GM18861 (cell line): ENCODE data around the gene GIMAP2.
"Not testable (repeated sequence)": the region's sequence is repeated elsewhere in the genome, so short reads cannot be mapped to it uniquely, and the experiment has no call there.

Experiments used
- ATAC-seq: cut with Tn5 transposase; IDR thresholded peaks from one replicate; pipeline ENCODE4 v1.9.1; 2021; ENCODE audit not compliant: unreplicated experiment

Gene GIMAP2

GRCh38 chr7:150685219-150686029, at the start of gene GIMAP2:
GIMAP2 (plus strand) TSS chr7:150685706; CDS start chr7:150687060, 1,354 bp downstream.
- ATAC-seq, result peak; percentile 97

GRCh38 chr7:150641854-150642253, 43.7 kb upstream of the GIMAP2 start:
- no peak for ATAC-seq

- no peak for ATAC-seq
These were observed 42.6 kb upstream of the GIMAP2 start for GRCh38 chr7:150642926-150643325.

GRCh38 chr7:150645259-150646020, 40.1 kb upstream of the GIMAP2 start:
- no peak for ATAC-seq

GRCh38 chr7:150648353-150649079, 37.0 kb upstream of the GIMAP2 start:
- ATAC-seq, result no peak

- no peak for ATAC-seq
These were observed 36.5 kb upstream of the GIMAP2 start for GRCh38 chr7:150649080-150649385.

- ATAC-seq, result no peak
These were observed 30.8 kb upstream of the GIMAP2 start for GRCh38 chr7:150654692-150655091.

DNA sequence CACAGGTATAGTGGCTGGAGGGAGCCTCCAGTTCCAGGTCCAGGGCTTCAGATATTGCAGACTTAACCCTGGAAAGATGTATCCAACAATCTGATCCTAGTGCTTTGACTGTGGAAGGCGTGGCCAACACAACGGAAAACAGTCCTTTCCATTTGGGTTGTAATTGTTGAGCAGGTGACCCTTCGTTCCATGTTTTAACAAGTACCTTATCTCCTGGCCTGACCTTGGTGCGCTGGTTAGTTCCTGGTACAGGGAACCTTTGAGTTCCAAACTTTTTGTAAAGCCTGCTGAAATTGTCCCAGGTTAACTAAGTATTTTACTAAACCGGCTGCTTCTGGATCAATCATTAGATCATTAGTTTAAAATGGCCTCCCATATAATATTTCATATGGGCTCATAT, 29.5 kb upstream of the GIMAP2 start:
- no peak for ATAC-seq

DNA sequence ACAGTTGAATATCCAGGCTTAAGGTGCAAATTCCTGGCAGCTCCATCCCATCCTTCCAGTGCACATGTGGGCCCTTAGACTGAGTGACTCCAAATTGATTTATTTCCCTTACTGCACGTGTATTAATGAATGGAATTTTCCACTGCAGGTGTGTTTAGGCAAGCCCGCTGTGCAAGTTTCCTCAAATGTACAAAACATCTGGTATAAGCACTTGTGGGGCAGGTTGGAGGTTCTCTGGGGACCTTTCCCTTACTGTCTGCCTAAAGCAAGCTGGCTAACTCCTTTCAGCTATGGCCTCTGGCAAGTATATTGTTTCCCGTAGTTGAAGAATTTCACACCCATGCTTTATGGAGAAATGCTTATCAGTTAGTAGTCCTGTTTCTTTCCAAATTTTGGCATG, 28.0 kb upstream of the GIMAP2 start:
- ATAC-seq, result no peak

DNA sequence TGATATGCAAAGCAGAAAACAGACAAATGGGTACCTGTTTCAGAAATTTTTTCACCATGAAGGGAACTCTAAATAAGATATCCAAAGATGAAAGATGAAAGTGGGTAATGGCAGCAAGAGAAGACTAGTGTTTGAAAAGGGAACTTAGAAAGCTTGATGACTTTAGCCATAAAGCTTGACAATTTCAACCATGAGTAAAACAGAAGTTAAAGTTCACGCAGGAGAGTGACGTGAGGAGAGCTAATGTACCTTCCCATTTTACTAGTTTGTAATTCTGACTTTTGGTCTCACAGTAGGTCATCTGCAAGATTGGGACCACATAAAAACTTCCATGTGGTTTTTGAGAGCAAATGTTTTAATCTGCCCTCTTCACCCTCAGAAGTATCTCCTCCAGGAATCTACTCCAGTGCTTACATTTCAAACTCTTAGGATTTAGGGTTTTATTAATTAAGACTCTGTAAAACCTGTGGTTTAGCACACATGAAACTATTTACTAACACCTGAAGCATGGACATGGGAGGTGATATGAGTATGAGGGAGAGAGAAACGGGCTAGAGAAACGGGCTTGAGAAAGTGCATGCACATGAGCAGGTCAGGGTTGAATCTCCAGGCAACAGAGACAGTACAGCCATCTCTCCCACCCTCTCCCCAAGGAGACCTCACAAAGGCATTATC, 24.4 kb upstream of the GIMAP2 start:
- no peak for ATAC-seq

DNA sequence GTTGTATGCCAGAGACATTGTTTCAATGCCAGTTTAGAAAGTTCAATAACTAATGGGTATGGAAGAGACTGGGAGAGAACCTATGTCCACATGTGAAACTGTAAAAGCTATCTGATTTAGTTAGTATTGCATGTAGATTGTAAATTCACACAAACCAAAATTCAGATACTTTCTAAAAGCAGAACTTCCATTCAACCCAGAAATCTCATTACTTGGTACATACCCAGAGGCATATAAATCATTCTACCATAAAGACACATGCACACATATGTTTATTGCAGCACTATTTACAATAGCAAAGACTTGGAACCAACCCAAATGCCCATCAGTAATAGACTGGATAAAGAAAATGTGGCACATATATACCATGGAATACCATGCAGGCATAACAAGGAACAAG, 22.7 kb upstream of the GIMAP2 start:
- not testable (repeated sequence) for ATAC-seq

GRCh38 chr7:150663802-150664494, 21.6 kb upstream of the GIMAP2 start:
- peak; percentile 32 for ATAC-seq

DNA sequence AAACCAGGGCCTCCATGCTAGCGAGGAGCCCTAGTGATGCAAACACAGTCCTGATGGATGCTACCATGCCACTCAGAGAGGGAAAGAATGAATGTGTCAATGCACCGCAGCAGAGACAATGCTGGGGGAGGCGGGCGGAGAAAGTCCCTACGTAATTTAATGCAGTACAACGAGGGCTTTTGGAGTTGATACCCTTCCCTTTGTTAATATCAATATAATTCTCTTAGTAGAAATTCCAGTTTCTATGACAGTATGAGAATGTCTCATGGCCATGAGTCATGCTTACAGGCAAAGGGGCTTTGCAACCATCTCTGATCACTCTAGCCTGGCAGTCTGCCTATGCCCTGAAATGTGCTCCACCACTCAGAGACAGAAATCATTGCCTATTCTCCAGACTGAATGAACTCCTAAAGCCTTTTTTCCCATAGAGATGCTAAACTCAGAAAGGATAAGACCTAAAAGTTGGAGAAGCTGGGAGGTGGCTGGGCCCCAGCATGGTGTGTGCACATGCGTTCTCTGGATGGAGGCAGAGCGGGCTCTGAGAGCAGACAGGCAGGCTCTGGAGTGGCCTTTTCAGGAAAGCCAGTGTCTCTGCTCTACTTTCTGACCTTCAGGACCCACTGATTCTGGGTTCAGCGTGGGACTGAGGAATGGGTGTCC, 20.3 kb upstream of the GIMAP2 start:
- no peak for ATAC-seq

GRCh38 chr7:150665896-150666295, 19.6 kb upstream of the GIMAP2 start:
- ATAC-seq, result no peak

DNA sequence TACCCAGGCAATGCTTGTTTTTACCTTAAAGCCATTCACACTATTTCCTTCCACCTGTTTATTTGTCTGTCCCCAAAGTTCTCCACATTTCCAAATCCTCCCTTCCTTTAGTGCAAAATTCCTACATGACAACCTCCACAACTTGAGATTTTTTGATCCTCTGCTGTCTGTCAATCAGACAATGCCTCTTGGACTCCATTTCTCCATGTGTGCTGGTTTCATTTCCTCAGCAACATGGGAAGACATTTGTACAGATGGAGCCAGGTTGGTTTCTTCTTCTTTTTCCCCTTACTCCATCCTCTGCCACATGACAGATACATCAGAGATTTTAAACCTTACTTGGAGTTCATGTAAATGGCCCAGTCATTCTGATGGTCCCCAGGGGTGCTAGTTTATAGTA, 19.1 kb upstream of the GIMAP2 start:
- ATAC-seq, result no peak

GRCh38 chr7:150668472-150668911, 17.0 kb upstream of the GIMAP2 start:
- ATAC-seq, result peak; percentile 80

- no peak for ATAC-seq
These were observed 16.5 kb upstream of the GIMAP2 start for GRCh38 chr7:150668977-150669376.

GRCh38 chr7:150671798-150672585, 13.5 kb upstream of the GIMAP2 start:
- not testable (repeated sequence) for ATAC-seq

DNA sequence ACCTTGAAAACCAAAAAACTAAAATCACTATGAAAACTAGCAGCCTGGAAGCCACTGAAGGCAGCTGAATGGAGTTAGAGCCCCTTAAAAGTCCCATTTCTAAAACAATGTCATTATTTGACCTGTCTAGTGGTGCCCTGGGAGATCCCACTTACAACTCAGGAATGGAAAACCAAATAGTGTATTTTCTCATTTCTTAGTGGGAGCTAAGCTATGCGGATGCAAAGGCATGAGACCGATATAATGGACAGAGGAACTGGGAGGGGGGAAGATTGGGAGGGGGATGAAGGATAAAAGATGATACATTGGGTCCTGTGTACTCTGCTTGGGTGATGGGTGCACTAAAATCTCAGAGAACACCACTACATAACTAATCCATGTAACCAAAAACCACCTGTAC, 9.8 kb upstream of the GIMAP2 start:
- no peak for ATAC-seq
